Measurements from ENCODE around the gene SMKR1.
"Not testable (repeated sequence)": the region's sequence is repeated elsewhere in the genome, so short reads cannot be mapped to it uniquely, and the experiment has no call there.

The SMKR1 gene

DNA sequence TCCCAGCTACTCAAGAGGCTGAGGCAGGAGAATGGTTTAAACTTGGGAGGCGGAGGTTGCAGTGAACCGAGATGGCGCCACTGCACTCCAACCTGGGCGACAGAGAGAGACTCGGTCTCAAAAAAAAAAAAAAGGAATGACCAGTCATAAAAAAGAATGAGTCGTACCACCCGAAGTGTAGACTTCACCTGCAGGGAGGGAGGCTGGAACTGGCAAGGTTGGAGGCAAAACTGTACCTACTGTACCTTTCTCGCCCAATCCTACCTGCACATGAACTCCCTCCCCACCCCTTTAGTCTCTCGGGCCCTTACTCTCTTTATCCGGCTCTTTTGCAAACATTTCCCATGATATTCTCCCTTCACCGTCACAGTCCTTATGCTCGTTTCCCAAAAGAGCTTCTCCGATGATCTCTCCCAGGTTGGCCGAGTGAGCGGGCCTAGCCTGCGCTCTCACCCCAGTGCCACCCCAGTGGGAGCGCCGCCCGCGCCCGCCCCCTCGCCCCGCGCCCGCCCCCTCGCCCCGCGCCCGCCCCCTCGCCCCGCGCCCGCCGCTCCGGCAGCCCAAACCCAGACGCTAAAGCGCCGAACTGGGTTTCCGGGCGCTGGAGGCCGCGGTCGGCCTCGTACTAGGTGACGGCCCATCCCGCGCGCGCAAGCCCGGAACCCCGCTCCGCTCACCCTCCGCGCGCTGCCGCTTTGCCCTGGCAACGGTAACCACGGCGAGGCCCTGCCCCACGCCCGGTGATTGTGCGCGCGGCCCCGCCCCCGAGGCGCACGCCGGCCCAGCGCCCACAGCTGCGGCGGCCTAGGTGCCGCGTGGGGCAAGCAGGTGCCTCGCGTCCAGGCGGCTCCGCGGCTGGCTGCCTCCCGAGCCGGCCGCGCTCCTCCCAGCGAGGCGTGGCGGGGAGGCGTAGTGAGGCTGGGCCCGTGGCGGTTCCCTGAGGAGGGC lies at the start of gene SMKR1:
Gene SMKR1 (plus strand): TSS at position 772 of the 948 bp plus-strand sequence. CDS start 294 bp downstream, outside the sequence.
- no peak for DNase-seq

DNA sequence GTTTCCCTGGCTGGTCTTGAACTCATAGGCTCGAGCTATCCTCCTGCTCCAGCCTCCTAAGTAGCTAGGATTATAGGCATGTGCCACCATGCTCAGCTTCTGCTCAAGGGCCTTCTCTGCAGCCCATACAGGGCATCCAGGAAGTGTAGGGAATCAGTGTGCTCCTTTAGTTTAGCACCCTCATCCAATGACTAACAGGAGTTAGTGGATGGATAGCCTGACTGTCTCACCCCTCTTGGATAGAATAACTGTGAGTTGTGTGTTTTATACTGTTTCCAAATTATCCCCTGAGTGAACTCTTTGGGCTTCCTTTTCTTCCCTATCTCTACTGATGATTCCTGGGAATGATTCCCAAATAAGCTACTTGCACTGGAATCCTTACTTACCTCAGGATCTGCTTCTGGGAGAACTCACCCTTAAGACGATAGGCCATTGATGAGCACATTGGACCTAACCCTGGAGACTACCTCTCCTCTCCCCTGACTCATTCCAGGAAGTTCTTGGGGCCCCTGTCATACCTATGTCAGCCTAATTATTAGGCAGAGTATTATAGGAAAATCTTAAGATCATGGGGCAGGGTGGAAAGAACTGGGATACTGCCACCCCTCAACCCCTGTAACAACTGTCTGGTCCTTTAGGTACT lies 49.6 kb upstream of the SMKR1 start:
- no peak for DNase-seq

DNA sequence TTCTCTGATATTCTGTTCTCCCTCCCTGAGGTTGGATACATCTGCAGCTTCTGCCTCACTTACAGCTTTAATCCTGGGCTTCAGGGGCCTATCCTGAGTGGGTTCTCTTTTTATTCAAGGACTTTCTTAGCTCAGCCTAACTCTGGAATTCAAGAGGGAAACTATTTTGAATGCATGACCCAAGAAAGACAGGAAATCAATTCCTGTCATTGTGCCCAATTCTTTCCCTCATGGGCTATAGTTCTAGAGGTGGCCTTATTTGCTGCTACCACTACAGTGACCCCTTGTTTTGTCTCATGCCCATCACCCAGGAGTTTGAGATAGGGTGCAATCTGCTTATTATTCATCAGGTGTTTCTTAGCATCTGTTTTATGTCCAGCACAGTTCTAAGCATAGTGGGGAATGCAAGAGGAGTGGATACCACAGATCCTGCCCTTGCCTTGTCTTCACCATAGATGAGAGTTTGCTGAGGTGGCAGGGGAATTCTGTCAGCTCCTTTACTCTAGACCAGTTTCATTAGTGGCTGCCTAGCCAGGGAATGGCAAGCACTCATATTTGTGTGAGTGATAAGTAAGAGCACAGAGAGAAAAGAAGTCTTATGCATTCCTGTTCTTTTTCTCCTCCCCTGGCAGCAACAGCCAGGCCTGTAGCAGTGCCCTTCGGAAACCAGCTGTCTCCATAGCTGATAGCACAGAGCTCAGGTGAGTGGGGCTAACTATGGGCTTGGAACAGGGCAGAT lies 48.7 kb upstream of the SMKR1 start:
- no peak for DNase-seq

DNA sequence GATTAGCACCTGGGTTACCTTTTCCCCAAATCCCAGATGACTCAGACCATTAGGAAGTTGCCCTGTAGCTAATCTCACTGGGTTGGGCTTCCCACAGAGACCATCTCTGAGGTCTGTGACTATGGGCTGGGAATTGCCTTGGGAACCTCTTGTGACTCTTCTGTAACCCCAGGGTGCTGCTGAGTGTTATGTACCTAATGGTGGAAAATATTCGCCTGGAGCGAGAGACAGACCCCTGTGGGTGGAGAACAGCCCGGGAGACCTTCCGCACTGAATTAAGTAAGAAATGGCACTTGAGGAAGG lies 48.1 kb upstream of the SMKR1 start:
- DNase-seq, result no peak

DNA sequence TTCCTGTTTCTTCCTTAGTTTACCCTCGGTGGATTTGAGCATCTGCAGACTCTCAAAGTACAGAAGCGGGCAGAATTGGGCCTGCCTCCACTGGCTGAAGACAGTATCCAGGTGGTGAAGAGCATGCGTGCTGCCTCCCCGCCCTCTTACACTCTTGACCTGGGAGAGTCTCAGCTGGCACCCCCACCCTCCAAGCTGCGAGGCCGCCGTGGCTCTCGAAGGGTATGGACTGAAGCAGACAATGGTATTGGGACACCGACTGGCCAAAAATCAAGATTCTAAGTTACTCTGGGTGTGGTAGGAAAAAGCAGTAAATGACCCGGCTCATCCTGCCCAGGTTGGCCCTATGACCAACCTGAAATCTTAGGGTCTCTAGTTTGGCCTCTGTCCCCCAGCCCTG lies 45.9 kb upstream of the SMKR1 start:
- no peak for DNase-seq

DNA sequence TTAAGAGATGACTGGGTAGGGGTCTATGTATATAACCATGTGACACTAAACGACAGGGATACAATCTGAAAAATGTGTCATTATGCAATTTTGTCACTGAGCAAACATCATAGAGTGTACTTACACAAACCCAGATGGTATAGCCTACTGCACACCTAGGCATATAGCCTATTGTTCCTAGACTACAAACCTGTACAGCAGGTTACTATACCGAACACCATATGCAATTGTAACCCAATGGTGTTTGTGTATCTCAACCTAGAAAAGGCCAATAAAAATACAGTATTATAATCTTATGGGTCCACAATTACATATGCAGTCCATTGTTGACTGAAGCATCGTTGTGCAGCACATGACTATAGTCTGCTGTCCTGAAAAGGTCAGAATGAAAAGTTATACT lies 45.2 kb upstream of the SMKR1 start:
- DNase-seq, result no peak

DNA sequence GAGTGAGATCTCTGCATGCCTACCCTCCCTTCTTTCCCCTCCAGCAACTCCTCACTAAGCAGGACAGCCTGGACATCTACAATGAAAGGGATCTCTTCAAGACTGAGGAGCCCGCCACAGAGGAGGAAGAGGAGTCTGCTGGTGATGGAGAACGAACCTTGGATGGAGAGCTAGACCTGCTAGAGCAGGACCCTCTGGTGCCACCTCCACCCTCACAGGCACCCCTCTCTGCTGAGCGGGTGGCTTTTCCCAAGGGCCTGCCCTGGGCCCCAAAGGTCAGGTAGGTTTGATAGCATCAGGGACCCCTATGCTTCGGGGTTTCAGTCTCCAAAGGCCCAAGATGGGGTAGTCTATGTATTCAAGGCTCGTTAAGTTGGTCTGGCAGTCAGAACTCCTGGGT lies 44.2 kb upstream of the SMKR1 start:
- DNase-seq, result no peak

DNA sequence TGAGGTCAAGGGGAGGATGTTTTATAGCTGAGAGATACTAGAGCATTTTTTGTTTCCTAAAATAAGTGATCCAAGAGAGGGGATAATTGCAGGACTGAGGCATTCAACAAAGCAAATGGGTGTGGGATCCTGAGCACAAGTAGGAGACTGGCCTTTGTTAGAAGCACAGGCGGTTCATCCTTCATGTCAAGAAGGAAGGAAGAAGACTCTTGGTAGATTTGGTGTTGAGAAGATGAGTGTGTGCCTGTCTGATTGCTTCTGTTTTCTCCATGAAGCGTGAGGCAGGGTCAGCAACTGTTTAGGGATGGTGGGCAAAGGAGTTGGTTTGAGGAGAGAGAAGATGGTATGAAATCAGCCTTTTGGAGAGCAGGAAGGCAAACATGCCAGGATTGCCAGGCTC lies 40.5 kb upstream of the SMKR1 start:
- no peak for DNase-seq

DNA sequence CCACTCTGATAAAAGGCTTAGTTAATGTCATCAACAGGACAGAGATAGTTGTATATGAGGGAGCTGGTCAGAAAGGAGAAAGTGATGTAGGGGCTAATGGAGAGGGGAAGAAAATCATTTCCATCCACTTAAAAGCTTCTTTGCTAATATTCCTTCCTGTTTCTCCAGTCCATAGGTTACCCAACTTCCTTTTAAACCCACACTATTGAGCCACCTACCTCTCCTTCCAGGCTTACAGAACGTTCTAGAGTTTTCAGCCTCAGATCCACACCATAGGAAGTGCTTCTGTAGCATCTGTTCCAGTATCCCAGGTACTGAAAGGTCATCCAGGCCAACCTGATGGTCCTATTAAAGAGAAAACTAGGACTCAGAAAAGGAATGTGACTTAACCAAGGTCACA lies 39.9 kb upstream of the SMKR1 start:
- DNase-seq, result no peak

DNA sequence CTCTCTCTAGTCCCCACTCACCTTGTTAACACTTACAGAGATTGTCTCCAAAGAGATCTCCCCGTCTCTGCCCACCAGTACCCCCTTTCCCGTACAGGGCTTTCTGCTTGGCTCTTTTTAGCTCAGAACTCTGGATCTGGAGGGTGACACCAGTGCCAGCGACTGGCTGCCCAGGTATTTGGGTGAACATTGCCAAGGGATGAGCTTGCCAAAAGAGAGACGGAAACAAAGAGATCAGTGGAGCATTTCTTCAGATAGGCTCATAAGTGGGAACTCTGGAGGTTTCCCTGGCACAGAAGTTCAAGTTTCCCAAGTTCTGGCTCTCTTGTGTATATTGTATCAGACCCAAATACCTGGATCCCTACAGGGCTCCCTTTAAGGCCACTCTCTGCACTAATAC lies 38.1 kb upstream of the SMKR1 start:
- DNase-seq, result no peak

DNA sequence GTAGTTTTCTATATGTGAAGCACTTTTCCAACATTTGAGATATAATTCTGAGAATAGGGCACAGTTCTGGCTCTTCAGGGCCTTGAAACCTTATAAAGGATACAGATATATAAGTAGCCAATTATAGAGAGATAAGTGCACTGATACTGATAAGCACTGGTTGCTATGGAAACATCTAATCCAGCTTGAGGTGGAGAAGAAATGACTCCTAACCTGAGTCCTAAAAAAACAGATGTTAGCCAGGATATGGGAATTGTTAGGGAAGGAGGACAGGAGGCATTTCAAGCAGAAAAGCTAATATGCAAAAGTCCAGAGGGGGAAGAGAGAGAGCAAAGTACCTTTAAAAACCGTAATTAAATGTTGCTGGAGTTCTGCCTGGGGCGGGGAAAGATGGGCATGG lies 37.3 kb upstream of the SMKR1 start:
- no peak for DNase-seq

DNA sequence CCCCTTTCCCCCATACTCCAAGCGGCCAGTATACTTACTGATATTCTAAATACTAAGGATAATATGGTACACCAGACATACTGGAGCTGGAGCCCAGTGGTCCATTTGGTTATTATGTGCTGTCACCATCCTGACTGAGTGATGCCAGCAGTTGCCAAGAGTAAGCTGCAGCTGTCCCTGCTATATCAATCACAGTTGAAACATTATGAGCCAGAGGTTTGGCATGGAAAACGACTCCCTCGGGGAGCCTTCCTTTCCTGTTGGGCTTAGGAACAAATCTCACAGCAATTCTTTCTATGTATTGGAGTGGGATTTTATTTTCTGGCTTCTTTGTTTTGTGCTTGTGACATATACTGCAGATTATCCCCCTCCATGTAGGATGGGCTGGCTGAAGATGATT lies 35.5 kb upstream of the SMKR1 start:
- no peak for DNase-seq

DNA sequence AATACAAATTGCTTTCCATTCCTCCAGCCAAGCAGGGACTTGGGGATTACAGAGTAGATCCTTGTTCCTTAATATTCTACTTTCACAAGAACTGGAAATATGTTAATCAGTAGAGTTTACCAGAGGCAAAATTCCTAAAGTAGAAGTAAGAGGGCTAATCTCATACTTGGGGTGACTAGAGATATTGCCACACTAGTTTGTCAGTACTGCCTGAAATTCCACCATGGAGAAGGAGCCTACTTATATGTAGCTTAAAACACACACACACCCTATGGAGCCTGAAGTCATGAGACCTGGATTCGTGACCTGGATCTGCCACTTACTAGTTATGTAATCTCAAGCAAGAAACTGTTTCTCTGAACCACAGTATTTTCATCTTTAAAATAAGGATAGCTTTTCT lies 34.2 kb upstream of the SMKR1 start:
- DNase-seq, result no peak

DNA sequence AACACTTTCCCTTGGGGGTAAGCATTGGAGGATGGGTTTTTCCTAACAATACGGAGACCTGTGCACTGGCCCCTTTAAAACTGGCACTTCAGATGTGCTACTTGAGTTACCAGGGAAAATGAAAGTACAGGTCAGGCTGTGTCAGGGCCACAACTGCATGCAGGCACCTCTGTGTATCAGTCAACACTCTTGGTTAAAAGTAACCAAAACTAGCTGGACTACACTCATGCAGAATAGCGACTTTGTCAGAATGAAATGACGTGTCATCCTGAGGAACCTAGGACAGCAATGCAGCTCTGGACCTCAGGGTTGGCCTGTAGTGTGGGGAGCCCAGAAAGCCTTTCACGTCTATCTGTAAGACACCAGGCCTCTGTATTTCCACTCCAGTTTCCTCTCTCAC lies 33.8 kb upstream of the SMKR1 start:
- DNase-seq, result no peak

DNA sequence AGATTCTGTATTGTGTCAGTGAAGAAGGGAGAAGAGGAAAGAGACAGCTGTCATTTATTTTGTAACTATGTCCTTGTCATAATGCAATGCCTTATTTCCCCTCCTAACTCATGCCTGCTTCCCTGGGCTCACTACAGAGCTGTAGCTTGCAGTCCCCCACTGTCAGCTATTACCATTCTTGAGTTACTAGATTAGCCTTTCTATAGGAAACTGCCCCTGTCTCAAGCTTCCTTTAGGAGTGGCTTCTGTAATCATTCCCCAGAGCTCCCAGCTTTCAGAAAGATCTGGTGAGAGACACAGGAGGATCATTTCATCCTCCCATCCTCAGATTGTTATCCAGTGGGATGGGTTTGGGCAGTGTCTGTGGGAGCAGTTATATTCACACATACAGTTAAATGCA lies 32.4 kb upstream of the SMKR1 start:
- no peak for DNase-seq

DNA sequence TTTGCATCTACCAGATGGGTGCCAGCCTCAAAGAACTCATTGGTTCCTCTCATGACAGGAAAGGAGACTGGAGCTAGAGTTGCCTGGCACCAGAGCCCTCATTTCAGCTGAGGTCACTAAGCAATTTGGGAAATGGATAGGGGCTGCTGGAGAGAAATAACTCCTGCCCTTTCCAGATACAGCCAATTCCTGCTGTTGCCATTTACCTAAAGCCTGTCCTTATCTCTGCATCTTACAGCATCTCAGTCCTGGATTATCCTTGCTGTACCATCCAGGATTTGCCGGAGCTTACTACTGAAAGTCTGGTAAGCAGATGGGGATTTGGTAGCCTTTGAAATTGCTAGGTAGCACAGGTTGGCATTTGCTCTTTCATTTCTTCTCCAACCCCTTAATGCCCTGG lies 31.9 kb upstream of the SMKR1 start:
- no peak for DNase-seq

DNA sequence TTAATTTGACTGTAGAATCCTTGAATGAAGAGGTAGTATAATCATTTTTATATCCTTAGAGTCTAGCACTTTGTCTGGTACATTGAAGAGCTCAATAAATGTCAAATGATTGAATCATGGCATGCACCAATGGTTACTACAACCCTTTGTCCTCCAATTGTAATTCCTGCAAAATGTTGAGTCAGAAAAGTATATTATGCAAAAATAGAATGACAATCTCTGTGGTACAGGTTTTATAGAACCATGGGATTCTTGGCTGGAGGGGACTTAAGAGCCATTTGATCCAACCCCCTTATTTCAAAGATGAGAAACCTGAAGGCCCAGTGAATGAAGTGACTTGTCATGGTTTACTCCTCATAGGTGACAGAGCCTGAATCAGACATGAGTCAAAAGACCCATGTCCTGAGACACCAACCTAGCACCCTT lies 30.9 kb upstream of the SMKR1 start:
- no peak for DNase-seq

DNA sequence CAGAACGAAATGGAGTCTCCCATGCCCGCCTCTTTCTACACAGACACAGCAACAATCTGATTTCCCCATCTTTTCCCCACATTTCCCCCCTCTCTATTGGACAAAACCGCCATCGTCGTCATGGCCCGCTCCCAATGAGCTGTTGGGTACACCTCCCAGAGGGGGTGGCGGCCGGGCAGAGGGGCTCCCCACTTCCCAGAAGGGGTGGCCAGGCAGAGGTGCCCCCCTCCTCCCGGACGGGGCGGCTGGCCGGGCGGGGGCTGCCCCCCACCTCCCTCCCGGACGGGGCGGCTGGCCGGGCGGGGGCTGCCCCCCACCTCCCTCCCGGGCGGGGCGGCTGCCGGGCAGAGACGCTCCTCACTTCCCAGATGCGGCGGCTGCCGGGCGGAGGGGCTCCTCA lies 26.4 kb upstream of the SMKR1 start:
- not testable (repeated sequence) for DNase-seq

DNA sequence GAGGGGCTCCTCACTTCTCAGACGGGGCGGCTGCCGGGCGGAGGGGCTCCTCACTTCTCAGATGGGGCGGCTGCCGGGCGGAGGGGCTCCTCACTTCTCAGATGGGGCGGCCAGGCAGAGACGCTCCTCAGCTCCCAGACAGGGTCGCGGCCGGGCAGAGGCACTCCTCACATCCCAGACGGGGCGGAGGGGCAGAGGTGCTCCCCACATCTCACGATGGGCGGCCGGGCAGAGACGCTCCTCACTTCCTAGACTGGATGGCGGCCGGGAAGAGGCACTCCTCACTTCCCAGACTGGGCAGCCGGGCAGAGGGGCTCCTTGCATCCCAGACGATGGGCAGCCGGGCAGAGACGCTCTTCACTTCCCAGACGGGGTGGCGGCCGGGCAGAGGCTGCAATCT lies 25.9 kb upstream of the SMKR1 start:
- DNase-seq, result not testable (repeated sequence)

DNA sequence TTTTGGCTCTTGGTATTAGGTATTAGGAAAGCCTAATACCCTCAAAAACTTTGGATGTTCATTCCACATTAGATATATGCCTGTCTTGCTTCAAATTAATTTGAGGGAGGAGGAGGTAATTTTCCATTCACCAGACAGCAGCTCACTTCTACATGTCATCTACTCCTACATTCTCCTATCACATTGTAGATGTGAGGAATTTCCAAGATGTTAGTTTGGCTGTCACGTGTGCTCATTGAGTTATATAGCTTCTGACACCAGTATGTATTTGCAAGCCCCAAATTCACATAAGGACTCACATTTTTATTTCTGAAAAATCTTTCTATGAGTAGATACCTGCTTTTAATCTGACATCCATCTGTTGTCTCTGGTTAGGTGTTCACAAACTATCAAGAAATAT lies 22.5 kb upstream of the SMKR1 start:
- DNase-seq, result no peak

DNA sequence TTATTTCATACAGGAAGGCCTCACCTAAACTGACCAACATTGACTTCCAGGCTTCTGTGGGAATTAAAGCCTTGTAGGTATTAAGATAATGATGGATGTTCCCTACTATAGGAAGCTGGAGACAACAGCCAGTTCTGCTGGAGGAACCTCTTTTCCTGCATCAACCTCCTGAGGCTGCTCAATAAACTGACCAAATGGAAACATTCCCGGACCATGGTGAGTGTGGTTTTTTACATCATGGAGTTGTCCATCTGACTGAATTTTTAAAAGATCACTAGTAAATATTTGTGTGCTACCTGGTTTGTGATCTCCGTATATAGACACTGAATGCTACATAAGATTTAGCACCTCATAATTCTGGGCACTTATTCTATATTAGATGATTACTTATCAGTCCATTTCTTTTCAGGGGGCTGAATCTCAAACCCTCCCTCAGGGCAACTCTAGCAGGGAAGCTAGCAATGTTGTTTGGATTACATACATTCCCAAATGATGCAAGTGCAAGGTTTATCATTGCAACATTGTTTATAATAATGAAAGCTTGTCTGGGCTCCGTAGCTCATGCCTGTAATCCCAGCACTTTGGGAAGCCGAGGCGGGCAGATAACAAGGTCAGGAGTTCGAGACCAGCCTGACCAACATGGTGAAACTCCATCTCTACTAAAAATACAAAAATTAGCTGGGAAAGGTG lies 21.5 kb upstream of the SMKR1 start:
- DNase-seq, result no peak

DNA sequence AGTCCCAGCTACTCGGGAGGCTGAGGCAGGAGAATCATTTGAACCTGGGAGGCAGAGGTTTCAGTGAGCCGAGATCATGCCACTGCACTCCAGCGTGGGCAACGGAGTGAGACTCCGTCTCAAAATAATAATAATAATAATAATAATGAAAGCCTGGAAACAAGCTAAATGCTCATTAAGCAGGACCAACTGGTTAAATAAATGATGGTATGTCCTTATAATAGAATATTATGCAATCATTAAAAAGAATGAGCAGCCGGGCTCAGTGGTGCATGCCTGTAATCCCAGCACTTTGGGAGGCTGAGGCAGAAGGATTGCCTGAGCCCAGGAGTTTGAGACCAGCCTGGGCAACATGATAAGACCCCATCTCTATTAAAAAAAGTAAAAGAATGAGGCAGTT lies 21.0 kb upstream of the SMKR1 start:
- DNase-seq, result not testable (repeated sequence)

DNA sequence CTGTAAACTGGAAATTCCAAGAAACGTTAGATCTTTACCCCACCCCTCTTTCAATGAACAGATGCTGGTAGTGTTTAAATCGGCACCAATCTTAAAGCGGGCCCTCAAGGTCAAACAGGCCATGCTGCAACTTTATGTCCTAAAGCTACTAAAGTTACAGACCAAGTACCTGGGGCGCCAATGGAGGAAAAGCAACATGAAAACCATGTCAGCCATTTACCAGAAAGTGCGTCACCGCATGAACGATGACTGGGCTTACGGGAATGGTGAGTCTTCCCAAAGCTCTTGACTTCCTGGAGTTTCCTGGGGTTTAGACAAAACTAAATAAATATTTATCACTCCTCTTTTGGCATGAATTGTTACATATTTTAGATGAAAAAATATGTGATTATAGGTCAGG lies 19.6 kb upstream of the SMKR1 start:
- DNase-seq, result no peak
